A673 (cell line): ENCODE data around the gene CHMP3.

Source experiments
- CTCF ChIP-seq: fragments of 300-800, 200-600 bp; sonication (generic); conservative IDR thresholded peaks from 2 replicates; pipeline ENCODE4 v1.5.1; 2017; ENCODE audit warnings: low read depth, mild to moderate bottlenecking, antibody characterized with exemption, low read length, moderate library complexity, mixed read lengths
- EZH2 ChIP-seq: fragments of 200-600 bp; sonication (generic); IDR thresholded peaks from 2 replicates; pipeline ENCODE4 v1.6.1; 2017; ENCODE audit warnings: borderline replicate concordance, low read depth, mild to moderate bottlenecking, mixed read lengths, antibody characterized with exemption, low read length; ENCODE audit not compliant: poor library complexity, severe bottlenecking

GRCh38 chr2:86556508-86556907, 6.7 kb downstream of the CHMP3 start:
- TF ChIP-seq EZH2 (no peak), CTCF (no peak)
